GM19351 (cell line): Measurements from ENCODE around the gene SLC9A7.

Source experiments
- ATAC-seq: cut with Tn5 transposase; IDR thresholded peaks from one replicate; pipeline ENCODE4 v1.9.1; 2021; ENCODE audit warnings: mild to moderate bottlenecking, moderate library complexity; ENCODE audit not compliant: unreplicated experiment

The SLC9A7 gene

DNA sequence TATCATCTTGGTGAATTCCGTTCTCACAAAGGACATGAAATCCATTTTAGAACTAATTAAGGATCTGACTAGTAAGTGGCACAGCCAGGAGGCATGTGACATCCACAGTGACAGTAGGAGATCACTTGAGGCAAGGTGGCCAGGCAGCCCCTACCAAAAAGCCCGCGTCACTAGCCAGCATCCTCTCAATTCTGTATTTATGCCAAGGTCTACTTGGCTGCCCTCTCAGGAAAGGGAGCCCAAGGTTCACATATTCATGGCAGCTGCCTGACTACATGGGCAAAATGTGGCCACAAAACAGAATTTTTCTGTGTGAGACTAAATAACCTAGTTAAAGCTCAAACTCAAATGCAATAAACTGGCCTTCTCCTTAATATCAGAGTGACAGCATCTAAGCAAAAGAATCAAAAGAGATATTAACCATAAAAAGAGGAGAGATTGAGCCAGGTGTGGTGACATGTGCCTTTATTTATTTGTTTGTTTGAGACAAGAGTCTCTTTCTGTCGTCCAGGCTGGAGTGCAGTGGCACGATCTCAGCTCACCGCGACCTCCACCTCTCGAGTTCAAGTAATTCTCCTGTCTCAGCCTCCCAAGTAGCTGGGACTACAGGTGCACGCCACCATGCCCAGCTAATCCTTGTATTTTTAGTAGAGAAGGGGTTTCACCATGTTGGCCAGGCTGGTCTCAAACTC lies 51.5 kb downstream of the SLC9A7 start:
- ATAC-seq: no peak

DNA sequence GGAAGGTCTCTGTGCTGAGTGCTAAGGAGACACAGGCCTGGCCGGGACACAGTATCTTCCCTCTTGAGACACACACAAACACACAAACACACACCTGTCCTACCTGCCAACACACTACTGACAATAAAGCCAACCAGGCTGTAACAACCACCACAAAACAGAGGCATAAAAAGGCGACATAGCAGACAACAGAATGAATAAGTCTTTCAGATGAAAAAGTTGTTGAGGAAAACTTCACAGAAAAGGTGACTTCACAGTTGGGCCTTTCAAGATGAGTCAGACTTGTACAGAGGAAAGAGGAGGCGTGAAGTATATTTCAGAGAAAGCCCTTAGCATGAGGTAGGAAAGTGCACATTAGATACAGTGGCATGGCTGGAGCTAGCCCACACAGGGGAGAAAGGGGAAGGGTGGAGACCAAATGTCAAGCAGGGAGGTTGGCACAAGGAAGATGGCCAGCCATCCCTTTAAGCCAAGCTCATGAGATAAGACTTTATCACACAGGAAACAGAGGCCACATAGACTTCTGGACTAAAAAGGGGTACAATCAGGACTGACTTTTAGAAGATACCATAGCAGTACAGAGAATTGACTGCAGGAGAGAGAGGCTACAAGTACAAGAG lies 54.0 kb downstream of the SLC9A7 start:
- peak; percentile 99 for ATAC-seq

DNA sequence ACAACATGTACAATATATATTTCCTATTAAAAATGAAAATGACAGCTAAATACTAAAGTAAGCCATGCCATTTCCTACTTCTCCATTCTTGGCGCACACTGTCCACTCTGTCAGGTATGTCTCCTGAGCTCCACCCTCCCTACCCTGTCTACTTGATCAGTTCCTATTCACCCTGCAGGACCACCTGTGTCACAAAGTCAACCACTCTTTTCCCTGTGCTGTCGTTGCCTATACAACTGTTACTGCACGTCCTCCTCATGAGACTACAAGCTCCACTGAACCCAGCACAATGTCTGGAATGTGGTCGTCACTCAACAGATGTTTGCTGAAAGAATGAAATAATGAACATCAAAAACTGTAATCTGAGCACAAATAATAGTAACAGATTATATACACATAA lies 54.9 kb downstream of the SLC9A7 start:
- peak; percentile 38 for ATAC-seq

DNA sequence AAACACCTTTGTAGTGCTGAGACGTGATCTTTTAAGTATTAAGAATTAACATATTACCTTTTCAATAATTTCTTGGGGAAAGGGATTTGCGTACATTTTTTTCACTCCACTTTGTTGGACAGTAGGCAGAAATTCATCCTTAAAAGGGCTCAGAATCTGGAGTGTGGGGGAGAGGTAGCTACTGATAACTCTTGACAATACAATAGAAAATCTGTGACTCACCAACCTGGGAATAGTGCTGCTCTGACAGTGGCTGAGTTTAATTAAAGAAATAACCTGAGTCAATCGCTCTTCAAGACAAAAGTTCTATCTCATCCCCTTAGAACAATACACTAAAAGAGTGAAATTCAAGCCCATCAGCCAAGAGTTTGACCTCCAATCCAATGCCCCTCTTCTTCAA lies 60.2 kb downstream of the SLC9A7 start:
- ATAC-seq: no peak

DNA sequence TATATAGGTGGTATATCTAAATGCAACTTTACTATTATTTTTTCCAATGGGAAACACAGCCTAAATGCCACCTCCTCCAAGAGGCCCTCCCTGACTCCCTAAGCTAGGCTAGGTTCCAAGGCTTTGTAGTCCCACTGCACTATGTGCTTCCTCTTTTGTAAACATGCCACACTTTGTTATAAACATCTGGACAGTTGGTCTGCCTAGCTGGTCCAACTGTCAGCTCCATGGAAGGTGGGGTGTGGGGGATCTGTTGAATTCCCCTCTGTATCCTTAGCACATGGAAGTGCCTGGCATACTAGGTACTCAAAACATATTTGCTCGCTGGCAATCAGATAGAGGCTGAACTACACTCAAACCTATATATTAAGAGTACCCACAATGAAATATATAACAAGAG lies 63.4 kb downstream of the SLC9A7 start:
- ATAC-seq: no peak

DNA sequence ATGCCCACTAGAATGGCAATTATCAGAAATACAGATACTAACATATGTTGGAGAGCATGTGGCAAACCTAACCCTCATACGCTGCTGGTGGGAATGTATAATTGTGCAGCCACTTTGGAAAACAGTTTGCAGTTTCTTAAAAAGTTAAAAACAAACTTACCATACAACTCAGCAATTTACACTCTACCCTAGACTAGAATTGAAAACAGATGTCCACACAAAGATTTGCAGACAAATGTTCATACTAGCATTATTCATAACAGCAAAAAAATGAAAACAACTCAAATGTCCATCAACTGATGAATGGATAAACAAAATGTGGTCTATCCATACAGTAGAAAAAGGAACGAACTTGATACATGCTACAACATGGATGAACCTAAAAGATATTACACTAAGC lies 64.4 kb downstream of the SLC9A7 start:
- no peak for ATAC-seq

DNA sequence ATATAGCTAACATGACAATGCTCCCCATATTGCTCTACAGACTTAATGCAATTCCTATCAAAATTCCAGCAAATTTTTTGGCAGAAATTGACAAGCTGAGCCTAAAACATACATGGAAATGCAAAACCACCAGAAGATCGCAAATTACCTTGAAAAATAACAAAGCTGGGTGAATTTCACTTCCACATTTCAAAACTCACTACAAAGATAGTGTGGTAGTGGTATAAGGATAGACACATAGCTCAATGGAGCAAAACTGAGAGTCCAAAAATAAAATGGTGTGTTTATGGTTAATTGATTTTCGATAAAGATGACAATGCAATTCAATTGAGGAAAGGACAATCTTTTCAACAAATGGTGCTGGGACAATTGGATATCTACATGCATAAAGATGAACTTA lies 65.8 kb downstream of the SLC9A7 start:
- peak; percentile 82 for ATAC-seq

DNA sequence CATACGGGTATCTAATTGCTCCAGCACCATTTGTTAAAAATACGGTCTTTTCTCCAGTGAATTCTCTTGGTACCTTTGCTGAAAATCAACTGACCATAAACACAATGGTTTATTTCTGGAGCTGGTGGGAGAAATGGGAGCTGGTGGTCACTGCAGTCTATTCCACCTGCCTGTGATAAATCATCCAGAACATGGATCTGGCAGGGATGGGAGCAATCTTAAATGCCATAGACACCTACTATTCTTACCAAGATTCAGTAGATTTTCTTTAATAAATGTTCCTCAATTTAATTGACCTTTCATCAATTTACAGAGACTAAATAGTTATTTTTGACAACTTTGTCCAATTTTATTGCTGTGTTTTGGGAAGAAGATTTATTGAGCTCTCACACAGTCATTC lies 68.1 kb downstream of the SLC9A7 start:
- ATAC-seq: no peak

DNA sequence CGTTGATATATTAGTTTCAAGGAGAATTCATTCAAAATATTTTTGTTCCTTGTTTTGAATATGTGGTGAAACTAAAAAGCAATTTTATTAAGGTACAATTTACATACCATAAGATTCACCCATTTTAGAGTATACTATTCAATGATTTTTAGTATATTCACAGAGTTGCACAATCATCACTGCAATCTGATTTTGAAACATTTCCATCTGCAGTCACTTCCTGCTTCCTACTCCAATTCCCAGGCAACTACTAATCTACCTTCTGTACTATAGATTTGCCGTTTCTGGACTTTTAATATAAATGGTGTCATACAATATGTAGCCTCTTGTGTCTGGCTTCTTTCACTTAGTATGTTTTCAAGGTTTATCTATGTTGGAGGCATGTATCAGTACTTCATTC lies 71.3 kb downstream of the SLC9A7 start:
- no peak for ATAC-seq

DNA sequence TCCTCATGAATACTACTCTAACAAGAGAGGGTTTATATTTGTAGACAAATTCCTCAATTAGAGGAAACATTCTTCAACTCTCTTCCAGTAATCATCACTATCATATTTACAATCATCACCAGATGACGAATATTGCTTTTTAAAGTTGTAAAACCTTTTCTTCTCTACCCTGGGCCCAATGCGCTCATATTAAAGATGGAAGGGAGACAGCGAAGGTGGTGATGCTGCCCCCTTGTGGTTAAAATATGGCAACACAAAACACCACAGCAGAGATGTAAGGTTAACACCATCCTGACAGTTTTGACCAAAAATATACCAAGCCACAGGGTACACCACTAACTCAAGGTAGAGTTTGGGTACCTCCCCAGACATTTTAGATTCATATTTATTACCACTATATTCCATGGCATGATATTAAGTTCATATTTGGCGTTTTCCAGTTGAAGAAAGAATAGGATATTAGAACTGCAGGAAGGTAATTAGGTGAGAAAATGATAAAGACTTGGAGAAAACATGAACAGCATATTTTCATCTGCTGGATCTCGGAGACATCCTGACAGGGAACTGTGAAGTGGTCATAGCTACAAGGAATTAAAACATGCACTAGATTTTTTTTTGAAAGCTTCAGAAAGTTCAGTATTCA lies 72.8 kb downstream of the SLC9A7 start:
- peak; percentile 80 for ATAC-seq

DNA sequence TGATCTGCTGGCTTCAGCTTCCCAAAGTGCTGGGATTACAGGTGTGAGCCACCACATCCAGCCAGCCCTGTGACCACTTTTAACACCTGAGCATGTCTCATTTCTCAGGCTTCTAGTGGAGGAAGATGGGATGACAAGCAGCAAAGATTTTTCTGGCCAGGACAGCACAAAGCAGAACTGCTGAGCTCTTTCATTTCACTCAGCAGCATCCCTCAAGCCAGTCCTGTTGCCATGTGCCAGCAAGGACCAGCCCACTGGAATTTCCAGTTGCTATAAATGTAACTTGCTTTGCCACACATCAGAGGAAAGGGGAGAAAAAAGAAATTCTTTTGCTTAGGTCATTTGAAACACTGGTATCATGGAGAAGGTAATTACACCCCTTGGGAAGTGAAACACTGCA lies 75.9 kb downstream of the SLC9A7 start:
- ATAC-seq: no peak

DNA sequence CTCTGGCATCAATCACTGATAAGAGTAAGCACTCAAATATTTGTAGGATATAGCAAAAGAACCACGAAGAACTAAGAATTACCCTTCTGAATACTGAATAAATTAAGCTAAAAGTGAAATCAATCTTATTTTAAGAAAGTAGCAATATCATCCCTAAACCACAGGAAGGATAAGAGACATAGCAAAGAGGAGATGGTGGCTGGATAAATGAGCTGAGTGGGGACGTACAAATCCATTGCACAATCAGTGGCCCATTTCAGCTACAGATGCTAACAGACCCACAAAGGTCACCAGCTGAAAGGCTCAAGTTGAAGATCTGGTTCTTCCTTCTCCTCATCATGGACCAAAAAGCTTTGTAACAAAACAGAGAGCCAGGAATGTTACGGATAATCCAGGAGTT lies 77.1 kb downstream of the SLC9A7 start:
- no peak for ATAC-seq

DNA sequence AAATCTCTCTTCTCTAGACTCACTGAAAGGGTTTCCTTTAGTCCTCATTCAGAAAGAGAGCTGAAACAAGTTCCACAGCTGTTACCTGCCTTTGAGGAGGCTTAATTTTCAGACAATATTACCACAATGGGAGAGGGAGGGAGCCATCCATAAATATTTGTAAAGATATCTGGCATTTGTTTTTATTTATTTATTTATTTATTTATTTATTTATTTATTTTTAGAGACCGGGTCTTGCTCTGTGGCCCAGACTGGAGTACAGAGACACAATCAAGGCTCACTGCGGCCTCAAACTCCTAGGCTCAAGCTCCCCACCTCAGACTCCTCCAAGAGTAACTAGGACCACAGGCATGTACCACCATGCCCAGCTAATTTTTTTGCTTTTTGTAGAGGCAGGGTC lies 80.7 kb downstream of the SLC9A7 start:
- no peak for ATAC-seq

DNA sequence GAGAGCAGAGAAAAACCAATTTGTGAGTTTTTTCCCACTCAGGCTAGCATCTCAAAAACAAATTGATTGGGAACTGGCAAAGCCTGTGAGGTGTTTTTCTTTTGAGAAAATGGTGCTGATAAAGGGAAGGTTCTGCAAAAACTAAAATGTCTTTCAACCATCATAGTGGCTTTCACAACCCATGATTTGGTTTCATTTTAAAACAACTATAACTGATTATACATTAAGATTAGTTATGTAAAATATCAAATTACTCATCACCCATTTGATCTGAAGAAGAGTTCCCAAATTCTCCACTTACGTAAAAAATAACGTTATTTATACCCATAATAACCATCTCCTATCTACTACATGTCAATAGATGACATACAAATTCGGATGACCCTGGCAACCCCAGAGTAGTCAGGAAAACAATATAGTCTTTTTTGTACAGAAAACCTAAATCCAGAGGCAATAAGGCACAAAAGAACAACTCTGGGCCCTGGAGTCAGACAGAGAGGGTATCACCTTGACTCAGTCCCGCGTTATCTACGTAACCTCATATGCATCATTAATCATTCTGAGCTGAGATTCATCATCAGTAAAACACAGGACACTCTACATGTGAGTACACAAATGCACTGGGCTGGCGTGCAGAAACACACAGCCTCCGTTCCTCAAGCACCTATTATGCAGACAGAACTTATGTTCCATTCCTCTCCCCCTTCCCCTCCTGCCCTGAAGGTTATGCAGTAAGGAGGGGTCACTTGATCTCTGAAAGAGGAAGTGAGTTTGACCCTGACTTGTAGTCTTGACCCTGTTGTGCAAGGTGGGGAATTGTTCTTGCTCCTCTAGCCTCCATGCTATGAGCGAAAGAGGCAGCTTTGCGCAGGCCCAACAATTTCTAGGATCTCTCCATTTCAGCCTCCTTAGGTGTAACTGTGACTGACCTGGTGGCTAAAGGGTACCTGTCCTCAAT lies 82.2 kb downstream of the SLC9A7 start:
- ATAC-seq: no peak

DNA sequence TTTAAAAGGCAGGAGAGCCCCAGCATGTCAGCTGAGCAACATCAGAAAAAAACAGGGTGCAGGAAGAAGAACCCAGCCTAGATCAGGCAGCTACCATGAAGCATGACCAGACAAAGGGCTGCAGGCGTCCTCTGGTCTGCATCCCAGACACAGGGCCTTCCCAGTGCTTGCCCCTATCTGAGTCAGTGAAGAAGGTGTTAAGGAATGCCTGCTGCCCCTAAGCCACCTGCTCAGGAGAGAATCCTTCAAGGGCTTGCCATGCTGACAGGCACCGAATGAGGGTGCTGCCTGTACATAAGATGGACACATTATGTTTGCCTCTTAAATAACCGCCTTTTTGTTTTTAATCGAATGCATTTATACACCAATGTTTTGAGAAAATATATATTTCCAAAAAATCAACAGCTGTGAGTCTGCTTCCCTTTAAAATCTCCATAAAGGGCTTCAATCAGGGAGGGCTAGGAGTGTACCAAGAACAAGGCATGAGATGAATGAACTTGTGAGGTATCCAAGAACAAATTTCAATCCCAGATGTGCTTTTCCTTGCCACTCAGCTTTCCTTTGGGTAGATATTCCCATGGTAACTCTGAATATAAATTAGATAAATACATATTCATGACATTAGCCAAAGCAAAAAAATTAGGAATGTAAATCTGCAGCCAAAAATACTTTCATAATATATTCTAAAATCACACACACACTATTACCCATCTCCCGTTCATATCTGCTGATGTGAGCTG lies 85.1 kb downstream of the SLC9A7 start:
- ATAC-seq: no peak

DNA sequence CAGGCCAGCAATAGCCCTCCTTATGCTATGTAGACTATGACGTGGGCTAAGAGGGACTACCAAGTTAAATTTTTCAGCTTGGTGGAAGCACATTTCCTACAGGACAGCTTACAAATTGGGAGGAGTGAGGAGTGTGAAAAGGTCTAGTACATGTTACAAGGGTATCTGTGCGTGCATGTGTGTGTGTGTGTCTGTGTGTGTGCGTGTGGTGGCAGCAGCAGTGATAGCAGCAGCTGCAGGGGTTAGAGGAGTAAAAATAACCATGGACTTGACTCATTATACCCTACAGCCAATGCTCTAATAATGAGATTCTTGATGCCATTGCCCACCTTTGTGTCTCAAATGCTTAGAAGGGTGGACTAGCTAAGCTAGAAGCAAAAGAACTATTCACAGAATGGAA lies 88.6 kb downstream of the SLC9A7 start:
- no peak for ATAC-seq

DNA sequence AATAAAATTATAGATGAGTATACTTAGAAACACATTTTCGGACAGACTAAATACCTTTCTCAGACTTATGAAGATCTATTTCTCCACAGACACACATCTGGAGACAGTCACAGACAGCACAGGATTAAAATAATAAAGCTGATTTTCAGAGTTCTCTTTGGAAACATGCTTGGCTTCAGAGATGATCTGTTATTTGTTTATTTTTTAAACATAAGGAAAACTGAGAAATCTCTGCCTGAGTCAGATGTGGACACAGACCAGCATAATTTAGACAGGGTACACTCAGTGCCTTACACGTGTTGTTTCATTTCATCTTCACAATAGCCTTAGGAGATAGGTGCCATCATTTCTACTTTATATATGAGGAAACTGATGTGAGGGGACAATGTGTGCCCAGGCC lies 92.1 kb downstream of the SLC9A7 start:
- ATAC-seq: no peak

DNA sequence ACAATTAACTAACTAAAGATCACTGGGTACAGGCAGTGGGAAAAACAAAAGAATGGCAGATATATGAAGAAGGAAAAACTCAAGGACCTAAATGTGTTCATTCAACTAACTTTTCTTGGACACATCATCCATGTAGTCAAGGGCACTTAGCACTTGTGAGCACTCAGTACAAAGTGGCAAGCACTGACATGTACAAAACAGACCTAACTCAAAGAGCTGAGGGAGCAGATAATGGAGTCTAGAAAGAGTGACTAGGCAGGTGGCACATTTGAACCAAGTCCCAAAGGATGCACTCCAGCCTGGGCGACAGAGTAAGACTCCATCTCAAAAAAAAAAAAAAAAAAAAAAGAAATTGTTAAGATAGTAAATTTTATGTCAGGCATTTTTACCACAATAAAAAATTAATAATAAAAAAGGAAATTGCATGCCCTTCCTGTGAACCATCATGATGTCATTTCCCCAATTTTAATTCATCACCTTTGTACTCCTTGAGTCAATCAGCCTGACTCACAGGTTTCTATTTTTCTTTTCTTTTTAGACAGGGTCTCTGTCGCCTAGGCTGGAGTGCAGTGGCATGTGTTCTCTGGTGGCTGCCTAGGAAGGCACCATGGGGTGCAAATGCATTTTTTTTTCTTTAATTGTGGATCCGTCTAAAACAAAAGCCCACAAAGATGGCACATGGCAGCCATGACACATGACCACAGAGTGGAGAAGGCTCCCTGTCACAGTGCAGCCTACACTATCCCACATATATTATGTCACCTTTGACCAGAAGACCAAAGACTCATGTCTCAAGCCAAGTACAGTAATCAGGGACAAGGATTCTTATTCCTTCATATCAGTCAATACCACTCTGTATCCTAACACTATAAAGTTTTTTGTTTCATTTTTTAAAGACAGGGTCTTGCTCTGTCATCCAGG lies 93.4 kb downstream of the SLC9A7 start:
- ATAC-seq: no peak

DNA sequence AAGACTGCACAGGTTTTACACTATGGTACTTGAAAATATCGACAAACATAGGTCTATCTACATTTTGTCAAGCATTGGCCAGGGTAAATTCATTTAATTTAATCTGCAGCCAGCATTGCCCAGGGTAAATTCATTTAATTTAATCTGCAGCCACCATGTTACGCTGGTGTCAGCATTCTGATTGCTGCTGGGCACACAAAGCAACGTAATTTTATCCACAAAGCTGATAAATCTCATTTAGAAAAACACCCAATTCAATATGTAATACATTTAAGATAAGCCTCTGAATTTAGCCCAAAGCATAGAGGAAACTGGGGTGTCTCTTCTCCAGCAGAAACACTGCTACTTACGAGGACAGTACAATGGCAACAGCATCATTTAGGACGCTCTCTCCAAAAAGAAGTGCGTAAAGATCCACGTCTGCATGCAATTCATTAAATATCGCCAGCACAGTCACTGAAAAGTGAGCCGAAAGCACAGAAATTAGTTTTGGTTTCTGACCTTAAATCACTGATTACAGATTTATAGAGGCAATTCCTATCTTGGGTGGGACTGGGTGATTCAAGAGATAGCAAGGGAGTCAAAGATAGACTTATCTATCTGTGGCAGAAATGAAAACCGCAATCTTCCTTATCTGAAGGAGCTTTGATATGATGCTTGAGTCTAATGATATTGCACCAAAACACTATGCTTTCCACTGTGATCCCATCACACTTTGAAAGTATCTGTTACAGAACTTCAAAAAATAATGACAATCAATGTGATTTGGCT lies 96.5 kb downstream of the SLC9A7 start:
- ATAC-seq: no peak
